H1 (cell line): ENCODE measurements around the gene KBTBD13. TPM values are rescaled to one million over a fixed set of nuclear protein-coding genes. Genes with fewer than 3 reads are reported as not detected.

Experiments
- CTBP2 ChIP-seq: IDR thresholded peaks from 2 replicates; pipeline ENCODE4 v1.7.0; 2011; ENCODE audit warnings: borderline replicate concordance, mild to moderate bottlenecking, moderate library complexity, mixed read lengths, low read length; ENCODE audit not compliant: insufficient read depth, insufficient read length
- EGR1 ChIP-seq: IDR thresholded peaks from 2 replicates; pipeline ENCODE4 v1.6.1; 2011; ENCODE audit warnings: low read depth, low read length, borderline replicate concordance
- PHF8 ChIP-seq: fragments of 200-600 bp; sonication (generic); conservative IDR thresholded peaks from 2 replicates; pipeline ENCODE4 v1.7.1; 2012; ENCODE audit warnings: low read depth, mild to moderate bottlenecking, inconsistent platforms, low read length, moderate library complexity
- POLR2A ChIP-seq, 2 experiments: IDR thresholded peaks; 1 replicate in 1 of 2; 2 replicates in 1 of 2; pipeline ENCODE4 v1.6.1; 2011; ENCODE audit warnings: low read depth in 2 of 2, low read length in 2 of 2, mild to moderate bottlenecking in 2 of 2; ENCODE audit errors: control extremely low read depth in 1 of 2
- SIRT6 ChIP-seq: IDR thresholded peaks from one replicate; pipeline ENCODE4 v1.7.1; 2012; ENCODE audit warnings: low read length, inconsistent platforms
- SRF ChIP-seq: IDR thresholded peaks from 2 replicates; pipeline ENCODE4 v1.6.1; 2011; ENCODE audit warnings: mild to moderate bottlenecking, low read depth, low read length, moderate library complexity
- polyA plus RNA-seq, 7 experiments: library from polyadenylated mRNA; depleted of rRNA in 3 of 7; stranded (reverse) in 5 of 7; unstranded in 2 of 7; fragments of >200 nt in 5 of 7; fragments of 200-250 nt in 2 of 7; gene quantifications; 1 replicate in 5 of 7; 2 replicates in 1 of 7; 4 replicates in 1 of 7; pipeline versions ENCODE4 v1.2.1 to v1.2.3, GENCODE V29; 2011 to 2013; ENCODE audit warnings: missing spikeins in 2 of 7, mixed read lengths in 2 of 7
- total RNA-seq: library from RNA; stranded (reverse); fragmentation: NEBNext Ultra II Directional; extraction: Animal tissue kit (Norgen Biotek cat#: 25700); gene quantifications from 2 replicates; pipeline ENCODE4 v1.2.1, GENCODE V29; 2021
- TF ChIP-seq, protein P1 (sequence below): IDR thresholded peaks from 2 replicates; pipeline ENCODE4 v1.6.1; 2012; ENCODE audit warnings: inconsistent platforms
- TF ChIP-seq, protein P2 (sequence below): IDR thresholded peaks from 2 replicates; pipeline ENCODE4 v1.6.1; 2012; ENCODE audit warnings: inconsistent platforms
- TF ChIP-seq, protein P3 (sequence below): fragments of 300-600 bp; sonication (generic); IDR thresholded peaks from 2 replicates; pipeline ENCODE4 v1.7.1; 2012; ENCODE audit warnings: low read length, moderate library complexity, mild to moderate bottlenecking, inconsistent platforms; ENCODE audit not compliant: insufficient replicate concordance

The KBTBD13 gene
- total and polyA plus RNA-seq, 2 of the 8 experiments (the other 6 are each of a cell fraction or from before 2014, with no cell fraction given): not detected

DNA sequence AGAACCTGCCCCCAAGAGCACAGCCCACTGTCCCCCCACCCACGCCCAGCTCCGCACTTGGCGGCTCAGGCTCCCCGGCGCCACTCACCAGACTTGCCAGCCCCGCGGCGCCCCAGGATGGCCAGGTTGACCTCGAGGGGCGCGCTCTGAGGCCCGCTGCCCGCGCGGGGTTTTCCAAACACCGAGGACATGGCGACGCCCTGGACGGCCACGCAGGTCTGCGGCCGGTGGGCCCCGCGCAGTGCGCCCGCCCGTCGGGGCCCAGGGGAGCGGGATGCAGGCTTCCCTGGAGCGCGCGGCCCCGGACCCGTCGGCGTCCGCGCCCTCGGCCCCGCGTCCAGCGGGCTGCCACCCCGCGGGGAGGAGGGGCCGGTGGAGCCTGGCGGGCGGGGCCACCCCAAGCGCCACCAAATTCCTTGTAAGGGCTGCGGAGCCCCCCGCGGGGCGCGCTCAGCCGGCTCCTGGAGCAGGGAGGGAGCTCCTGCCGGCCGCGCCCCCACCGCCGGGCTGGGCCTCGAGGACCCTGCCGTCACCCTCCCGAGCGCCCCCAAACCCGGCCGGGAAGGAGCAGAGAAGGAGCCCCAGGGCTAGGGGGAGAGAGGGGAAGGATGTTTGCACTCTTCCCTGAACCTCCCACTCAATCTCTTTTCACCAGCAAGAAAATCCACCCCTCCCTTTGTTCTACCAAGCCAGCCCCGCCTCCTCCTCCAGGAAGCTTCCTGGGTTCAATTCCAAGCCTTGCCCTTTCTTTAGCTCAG lies 8.7 kb upstream of the KBTBD13 start, which contains the start of gene RASL12 (continued):
- TF ChIP-seq PHF8 (peak; percentile 41; the same call in 1 of the 2 replicates), SIRT6 (no peak), SRF (no peak), CTBP2 (no peak), POLR2A (IDR thresholded peaks at IDR 0.05; ENCODE audit: control extremely low read depth in 1 of 2, low read depth in 2 of 2, low read length in 2 of 2) (no peak), EGR1 (peak; percentile 9; the same call in 1 of the 2 replicates)
- TF ChIP-seq, protein P1, sequence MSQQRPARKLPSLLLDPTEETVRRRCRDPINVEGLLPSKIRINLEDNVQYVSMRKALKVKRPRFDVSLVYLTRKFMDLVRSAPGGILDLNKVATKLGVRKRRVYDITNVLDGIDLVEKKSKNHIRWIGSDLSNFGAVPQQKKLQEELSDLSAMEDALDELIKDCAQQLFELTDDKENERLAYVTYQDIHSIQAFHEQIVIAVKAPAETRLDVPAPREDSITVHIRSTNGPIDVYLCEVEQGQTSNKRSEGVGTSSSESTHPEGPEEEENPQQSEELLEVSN: no peak; the same call in 1 of the 2 replicates
- TF ChIP-seq, protein P2, sequence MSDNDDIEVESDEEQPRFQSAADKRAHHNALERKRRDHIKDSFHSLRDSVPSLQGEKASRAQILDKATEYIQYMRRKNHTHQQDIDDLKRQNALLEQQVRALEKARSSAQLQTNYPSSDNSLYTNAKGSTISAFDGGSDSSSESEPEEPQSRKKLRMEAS: 0 out of 2 replicates have a peak, but pooled peaks have one; percentile 6
- TF ChIP-seq, protein P3, sequence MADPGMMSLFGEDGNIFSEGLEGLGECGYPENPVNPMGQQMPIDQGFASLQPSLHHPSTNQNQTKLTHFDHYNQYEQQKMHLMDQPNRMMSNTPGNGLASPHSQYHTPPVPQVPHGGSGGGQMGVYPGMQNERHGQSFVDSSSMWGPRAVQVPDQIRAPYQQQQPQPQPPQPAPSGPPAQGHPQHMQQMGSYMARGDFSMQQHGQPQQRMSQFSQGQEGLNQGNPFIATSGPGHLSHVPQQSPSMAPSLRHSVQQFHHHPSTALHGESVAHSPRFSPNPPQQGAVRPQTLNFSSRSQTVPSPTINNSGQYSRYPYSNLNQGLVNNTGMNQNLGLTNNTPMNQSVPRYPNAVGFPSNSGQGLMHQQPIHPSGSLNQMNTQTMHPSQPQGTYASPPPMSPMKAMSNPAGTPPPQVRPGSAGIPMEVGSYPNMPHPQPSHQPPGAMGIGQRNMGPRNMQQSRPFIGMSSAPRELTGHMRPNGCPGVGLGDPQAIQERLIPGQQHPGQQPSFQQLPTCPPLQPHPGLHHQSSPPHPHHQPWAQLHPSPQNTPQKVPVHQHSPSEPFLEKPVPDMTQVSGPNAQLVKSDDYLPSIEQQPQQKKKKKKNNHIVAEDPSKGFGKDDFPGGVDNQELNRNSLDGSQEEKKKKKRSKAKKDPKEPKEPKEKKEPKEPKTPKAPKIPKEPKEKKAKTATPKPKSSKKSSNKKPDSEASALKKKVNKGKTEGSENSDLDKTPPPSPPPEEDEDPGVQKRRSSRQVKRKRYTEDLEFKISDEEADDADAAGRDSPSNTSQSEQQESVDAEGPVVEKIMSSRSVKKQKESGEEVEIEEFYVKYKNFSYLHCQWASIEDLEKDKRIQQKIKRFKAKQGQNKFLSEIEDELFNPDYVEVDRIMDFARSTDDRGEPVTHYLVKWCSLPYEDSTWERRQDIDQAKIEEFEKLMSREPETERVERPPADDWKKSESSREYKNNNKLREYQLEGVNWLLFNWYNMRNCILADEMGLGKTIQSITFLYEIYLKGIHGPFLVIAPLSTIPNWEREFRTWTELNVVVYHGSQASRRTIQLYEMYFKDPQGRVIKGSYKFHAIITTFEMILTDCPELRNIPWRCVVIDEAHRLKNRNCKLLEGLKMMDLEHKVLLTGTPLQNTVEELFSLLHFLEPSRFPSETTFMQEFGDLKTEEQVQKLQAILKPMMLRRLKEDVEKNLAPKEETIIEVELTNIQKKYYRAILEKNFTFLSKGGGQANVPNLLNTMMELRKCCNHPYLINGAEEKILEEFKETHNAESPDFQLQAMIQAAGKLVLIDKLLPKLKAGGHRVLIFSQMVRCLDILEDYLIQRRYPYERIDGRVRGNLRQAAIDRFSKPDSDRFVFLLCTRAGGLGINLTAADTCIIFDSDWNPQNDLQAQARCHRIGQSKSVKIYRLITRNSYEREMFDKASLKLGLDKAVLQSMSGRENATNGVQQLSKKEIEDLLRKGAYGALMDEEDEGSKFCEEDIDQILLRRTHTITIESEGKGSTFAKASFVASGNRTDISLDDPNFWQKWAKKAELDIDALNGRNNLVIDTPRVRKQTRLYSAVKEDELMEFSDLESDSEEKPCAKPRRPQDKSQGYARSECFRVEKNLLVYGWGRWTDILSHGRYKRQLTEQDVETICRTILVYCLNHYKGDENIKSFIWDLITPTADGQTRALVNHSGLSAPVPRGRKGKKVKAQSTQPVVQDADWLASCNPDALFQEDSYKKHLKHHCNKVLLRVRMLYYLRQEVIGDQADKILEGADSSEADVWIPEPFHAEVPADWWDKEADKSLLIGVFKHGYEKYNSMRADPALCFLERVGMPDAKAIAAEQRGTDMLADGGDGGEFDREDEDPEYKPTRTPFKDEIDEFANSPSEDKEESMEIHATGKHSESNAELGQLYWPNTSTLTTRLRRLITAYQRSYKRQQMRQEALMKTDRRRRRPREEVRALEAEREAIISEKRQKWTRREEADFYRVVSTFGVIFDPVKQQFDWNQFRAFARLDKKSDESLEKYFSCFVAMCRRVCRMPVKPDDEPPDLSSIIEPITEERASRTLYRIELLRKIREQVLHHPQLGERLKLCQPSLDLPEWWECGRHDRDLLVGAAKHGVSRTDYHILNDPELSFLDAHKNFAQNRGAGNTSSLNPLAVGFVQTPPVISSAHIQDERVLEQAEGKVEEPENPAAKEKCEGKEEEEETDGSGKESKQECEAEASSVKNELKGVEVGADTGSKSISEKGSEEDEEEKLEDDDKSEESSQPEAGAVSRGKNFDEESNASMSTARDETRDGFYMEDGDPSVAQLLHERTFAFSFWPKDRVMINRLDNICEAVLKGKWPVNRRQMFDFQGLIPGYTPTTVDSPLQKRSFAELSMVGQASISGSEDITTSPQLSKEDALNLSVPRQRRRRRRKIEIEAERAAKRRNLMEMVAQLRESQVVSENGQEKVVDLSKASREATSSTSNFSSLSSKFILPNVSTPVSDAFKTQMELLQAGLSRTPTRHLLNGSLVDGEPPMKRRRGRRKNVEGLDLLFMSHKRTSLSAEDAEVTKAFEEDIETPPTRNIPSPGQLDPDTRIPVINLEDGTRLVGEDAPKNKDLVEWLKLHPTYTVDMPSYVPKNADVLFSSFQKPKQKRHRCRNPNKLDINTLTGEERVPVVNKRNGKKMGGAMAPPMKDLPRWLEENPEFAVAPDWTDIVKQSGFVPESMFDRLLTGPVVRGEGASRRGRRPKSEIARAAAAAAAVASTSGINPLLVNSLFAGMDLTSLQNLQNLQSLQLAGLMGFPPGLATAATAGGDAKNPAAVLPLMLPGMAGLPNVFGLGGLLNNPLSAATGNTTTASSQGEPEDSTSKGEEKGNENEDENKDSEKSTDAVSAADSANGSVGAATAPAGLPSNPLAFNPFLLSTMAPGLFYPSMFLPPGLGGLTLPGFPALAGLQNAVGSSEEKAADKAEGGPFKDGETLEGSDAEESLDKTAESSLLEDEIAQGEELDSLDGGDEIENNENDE: no peak
